Hindlimb muscle (tissue), 1 donor: ENCODE data around the gene TEX101. TPM values are rescaled to one million over a fixed set of nuclear protein-coding genes. Genes with fewer than 3 reads are reported as not detected.
"Not testable (repeated sequence)": the region's sequence is repeated elsewhere in the genome, so short reads cannot be mapped to it uniquely, and the experiment has no call there.

ENCODE experiments used
- DNase-seq: peaks from one replicate; pipeline ENCODE4 v3.0.0-alpha.2; 2013
- polyA plus RNA-seq: library from polyadenylated mRNA; unstranded; fragments of 120-200 nt; gene quantifications from one replicate; pipeline ENCODE4 v1.2.1, GENCODE V29; 2013; ENCODE audit not compliant: insufficient read length

TEX101 gene
- not detected for polyA plus RNA-seq

GRCh38 chr19:43414554-43414953, at the start of gene TEX101:
TSS of gene TEX101 (plus strand) at chr19:43414890. CDS start at chr19:43415920, 1,030 bp downstream.
- no peak for DNase-seq

- DNase-seq, result not testable (repeated sequence)
These were observed 49.0 kb upstream of the TEX101 start for GRCh38 chr19:43365677-43366076.

DNA sequence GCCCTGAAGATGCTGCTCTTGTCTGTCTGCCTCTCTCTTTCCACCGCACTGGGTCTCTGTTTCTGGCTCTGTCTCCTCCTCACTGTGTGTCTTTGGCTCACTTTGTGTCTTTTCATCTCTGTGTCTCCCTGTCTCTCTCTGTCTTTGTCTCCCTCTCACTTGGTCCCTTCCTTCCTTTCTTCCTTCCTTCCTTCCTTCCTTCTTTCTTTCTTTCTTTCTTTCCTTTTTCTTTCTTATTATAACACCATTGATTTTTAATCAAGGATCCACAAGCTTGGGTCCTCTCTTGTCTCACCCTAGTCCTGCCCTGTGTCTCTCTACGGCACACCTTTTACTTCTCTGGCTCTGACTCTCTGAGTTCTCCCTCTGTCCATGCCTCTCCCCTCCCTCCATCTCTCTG, 46.9 kb upstream of the TEX101 start:
- DNase-seq, result no peak

- not testable (repeated sequence) for DNase-seq
These were observed 45.8 kb upstream of the TEX101 start for GRCh38 chr19:43368897-43369296.

- no peak for DNase-seq
These were observed 42.8 kb upstream of the TEX101 start for GRCh38 chr19:43371909-43372308.

- no peak for DNase-seq
These were observed 42.2 kb upstream of the TEX101 start for GRCh38 chr19:43372462-43372861.

DNA sequence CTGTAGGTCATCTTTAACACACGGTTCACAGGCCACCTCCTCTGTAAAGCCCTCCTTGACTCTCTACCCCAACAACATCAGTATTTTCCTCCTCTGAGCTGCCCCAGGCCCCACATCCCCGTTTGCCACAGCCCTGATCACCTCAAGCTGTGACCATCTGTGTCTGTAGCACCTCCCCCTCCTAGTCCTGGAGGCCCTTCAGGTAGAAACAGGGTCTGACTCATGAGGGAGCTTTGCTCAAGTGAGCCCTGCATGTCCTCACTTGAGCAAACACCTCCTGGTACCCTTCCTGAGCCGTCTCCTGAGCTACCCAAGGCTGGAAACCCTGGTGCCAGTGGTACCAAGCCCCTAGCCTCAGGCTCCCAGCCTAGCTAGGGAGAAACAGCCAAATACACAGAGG, 37.1 kb upstream of the TEX101 start:
- not testable (repeated sequence) for DNase-seq

GRCh38 chr19:43380008-43380407, 34.7 kb upstream of the TEX101 start:
- DNase-seq, result no peak

GRCh38 chr19:43380771-43381386, 33.8 kb upstream of the TEX101 start:
- DNase-seq, result no peak

DNA sequence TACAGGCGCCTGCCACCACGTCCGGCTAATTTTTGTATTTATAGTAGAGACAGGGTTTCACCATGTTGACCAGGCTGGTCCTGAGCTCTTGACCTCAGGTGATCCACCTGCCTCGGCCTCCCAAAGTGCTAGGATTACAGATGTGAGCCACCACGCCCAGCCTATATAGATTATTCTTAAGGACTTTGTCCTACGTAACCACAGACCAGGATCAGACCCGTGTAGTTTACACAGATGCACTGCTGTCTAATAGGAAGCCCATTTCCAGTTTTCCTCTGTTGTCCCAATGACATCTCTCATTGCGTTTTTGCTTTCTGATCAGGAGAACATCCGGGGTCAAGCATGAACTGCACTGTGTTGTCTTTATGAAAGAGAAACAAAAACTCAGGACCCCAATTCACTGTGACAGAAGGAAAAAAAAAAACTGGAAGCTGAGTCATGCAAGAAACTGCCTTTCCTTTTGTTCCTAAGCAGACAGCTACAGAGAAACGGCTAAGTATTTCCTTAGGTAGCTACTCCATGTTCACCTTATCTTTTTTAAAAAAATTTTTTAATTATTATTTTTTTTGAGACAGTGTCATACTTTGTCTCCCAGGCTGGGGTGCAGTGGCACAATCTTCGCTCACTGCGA, 32.0 kb upstream of the TEX101 start:
- not testable (repeated sequence) for DNase-seq

DNA sequence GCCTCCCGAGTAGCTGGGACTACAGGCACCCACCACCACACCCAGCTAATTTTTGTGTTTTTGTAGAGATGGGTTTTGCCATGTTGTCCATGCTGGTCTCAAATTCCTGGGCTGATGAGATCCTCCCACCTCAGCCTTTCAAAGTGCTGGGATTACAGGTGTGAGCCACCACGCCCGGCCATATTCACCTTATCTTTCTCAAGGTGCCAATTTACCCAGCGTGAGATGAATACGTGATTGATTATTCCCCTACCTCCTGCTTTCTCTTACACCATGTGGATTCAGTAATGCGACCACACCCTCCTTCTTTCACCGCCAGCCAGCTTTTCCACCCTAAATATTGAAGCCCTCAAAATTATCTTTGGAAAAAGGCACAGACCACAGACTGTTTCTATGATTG, 31.4 kb upstream of the TEX101 start:
- not testable (repeated sequence) for DNase-seq

GRCh38 chr19:43383759-43384158, 30.9 kb upstream of the TEX101 start:
- DNase-seq, result not testable (repeated sequence)

DNA sequence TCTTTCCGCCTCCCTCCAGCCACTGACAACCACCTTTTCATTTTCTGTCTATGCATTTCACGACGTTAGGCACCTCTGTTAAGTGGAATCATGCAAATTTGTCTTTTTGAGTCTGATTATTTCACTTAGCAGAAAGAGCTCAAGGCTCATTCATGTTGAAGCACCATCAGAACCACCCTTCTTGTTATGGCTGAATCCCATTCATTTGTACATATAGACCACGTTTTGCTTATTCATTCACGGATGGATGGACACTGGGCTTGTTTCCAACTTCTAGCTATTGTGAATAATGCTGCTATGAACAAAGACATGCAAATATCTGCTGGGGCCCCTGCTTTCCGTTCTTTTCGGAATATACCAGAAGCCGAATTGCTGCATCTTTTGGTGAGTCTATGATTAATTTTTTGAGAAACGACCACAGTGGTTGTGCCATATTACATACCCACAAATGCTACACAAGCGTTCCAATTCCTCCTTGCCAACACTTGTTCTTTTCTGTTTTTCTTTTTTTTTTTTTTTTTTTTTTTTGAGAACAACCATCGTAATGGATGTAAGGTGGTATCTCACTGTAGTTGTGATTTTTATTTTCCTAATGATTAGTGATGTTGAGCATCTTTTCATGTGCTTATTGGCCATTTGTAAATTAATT, 23.7 kb upstream of the TEX101 start:
- DNase-seq, result not testable (repeated sequence)

DNA sequence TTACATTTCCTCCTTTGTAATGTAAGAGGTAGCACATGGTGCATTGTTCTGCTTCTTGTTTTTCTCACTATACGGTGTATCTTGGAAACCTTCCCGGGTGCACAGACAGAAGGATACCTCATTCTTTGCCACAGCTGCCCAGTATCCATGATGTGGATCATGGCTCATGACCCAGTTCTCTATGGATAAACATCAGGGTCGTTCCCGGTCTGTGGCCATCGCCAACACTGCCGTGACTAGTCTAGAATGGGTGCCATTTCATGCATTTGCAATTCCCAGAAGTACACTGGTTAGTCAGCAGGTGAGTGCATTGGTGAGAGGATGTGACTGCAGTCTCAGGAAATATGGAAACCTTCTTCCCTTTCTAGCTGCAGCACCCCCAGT, 23.1 kb upstream of the TEX101 start:
- not testable (repeated sequence) for DNase-seq

DNA sequence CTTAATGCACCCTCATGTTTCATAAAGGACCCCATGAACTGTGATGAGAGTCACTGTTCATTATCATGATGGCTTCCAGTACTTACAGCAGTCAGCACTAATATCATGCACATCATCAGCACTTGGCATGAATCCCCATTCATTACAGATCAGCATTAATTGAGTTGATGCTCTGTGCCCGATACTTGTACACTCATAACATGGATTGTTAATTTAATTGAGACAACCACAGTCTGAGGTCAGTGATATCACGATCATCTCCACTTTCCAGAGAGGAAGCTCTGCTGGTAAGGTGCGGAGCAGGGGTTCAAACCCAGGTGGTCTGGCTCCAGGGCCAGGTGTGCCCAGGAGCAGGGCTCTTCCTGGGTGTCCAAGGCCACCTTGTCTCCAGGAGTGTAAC, 21.2 kb upstream of the TEX101 start:
- not testable (repeated sequence) for DNase-seq

GRCh38 chr19:43395561-43395960, 19.1 kb upstream of the TEX101 start:
- no peak for DNase-seq

- DNase-seq, result no peak
These were observed 8.4 kb upstream of the TEX101 start for GRCh38 chr19:43406297-43406696.

GRCh38 chr19:43407416-43408005, 7.2 kb upstream of the TEX101 start:
- DNase-seq, result no peak

GRCh38 chr19:43408043-43408442, 6.6 kb upstream of the TEX101 start:
- DNase-seq, result no peak

DNA sequence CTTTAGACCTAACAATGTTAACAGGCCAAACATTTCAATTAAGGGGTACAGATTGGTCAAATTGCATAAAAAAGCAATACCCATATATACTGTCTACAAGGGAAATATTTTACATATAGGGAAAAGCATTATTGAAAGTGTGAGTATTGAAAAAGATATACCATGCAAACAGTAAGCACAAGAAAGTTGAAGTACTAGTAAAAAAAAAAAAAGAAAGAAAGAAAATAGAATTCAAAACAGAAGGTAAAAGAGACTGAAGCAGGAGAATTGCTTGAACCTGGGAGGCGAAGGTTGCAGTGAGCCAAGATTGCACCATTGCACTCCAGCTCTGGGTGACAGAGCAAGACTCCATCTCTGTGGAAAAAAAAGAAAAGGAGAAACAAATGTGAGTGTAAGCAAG, 5.3 kb upstream of the TEX101 start:
- no peak for DNase-seq

DNA sequence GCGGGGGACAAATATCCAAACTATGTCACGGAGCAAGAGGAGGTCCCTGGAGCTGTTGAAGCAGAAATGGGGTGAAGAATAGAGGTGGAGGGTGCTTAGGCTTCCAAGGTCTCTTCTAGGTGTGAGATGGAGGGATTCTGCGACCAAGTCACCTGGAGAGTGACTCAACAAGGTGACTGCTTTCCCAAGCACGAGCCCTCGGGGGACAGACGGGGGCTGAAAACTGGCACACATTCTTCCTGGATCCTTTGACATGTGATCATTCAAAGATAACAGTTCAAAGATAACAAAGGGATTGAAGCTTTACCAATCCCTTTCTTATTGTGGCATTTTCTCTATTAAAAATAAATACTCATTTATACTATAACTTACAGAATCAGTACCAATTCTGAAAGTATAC, 2.2 kb upstream of the TEX101 start:
- no peak for DNase-seq

- no peak for DNase-seq
These were observed 2.4 kb downstream of the TEX101 start for GRCh38 chr19:43416951-43417623.

GRCh38 chr19:43420954-43421353, 6.3 kb downstream of the TEX101 start:
- no peak for DNase-seq
